Measurements from ENCODE around the gene FAM43A. TPM values are rescaled to one million over a fixed set of nuclear protein-coding genes. Genes with fewer than 3 reads are reported as not detected.
A peak's percentile ranks its signal among the peaks of the same experiment; 100 is the strongest.

The FAM43A gene
- total RNA-seq, 1 donor from 2014 or later = 18.0 TPM

DNA sequence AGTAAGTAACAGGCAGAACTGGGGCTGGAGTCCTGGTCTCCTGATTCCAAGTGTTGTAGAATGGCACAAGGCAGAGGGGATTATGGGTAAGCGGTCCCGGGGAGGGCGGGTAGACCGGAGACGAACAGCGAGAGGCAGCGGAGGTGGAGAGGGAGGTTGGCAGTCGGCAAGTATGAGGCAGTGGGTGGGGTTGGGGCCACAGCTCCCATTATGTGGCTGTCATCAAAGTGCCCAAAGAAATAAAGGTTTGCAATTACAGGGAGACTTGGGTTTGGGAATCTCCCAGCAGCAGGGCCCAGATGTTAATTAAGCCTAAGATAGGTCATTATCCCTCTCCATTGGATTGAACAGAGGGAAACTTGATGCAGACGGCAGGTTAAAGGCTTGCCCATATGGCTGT lies 16.9 kb downstream of the FAM43A start:
- H3K9me3 ChIP-seq (replicated peaks) = peaks cover 17% of the 10 kb centered on the region
- H3K27me3 ChIP-seq (ENCODE audit: low read depth) = no peaks in the 10 kb centered on the region
- H3K4me1 ChIP-seq = no peaks in the 10 kb centered on the region
- TF ChIP-seq, protein P1, sequence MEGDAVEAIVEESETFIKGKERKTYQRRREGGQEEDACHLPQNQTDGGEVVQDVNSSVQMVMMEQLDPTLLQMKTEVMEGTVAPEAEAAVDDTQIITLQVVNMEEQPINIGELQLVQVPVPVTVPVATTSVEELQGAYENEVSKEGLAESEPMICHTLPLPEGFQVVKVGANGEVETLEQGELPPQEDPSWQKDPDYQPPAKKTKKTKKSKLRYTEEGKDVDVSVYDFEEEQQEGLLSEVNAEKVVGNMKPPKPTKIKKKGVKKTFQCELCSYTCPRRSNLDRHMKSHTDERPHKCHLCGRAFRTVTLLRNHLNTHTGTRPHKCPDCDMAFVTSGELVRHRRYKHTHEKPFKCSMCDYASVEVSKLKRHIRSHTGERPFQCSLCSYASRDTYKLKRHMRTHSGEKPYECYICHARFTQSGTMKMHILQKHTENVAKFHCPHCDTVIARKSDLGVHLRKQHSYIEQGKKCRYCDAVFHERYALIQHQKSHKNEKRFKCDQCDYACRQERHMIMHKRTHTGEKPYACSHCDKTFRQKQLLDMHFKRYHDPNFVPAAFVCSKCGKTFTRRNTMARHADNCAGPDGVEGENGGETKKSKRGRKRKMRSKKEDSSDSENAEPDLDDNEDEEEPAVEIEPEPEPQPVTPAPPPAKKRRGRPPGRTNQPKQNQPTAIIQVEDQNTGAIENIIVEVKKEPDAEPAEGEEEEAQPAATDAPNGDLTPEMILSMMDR (IDR thresholded peaks at IDR 0.05; ENCODE audit: borderline replicate concordance) = no peak
- intact Hi-C loops (cut with micrococcal nuclease) = no loop called here
- H3K36me3 ChIP-seq = no peaks in the 10 kb centered on the region
- no peak overlapping the region for H3K27ac ChIP-seq (replicated peaks)
- DNase-seq = no peak
- H3K4me3 ChIP-seq = no peak overlapping the region

DNA sequence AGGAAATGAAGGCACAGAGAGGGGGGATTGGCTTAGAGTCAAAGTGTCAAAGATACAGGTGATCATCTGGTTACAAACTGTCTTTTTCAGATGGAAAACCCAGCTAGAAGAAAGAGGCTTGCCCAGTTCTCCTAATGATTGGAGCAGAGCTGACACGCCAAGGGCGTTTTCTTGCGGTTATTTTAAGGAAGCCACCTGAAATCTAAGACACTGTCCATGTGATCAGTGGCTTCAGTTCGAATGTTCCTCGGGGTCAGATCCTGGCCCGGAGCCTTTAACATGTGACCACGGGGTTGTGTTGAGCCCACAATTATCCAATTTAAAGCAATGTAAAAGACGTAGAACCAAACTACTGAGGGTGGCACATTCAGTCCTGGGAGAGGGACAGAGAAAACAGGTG lies 19.5 kb downstream of the FAM43A start:
- H3K27ac ChIP-seq (replicated peaks) = no peak overlapping the region
- no peak overlapping the region for H3K4me3 ChIP-seq
- no peaks in the 10 kb centered on the region for H3K9me3 ChIP-seq (replicated peaks)
- no peaks in the 10 kb centered on the region for H3K4me1 ChIP-seq
- no peaks in the 10 kb centered on the region for H3K27me3 ChIP-seq (ENCODE audit: low read depth)
- no peaks in the 10 kb centered on the region for H3K36me3 ChIP-seq
- intact Hi-C loops (cut with micrococcal nuclease) = no loop called here
- TF ChIP-seq, protein P1 (IDR thresholded peaks at IDR 0.05; ENCODE audit: borderline replicate concordance) = no peak
- DNase-seq = no peak

DNA sequence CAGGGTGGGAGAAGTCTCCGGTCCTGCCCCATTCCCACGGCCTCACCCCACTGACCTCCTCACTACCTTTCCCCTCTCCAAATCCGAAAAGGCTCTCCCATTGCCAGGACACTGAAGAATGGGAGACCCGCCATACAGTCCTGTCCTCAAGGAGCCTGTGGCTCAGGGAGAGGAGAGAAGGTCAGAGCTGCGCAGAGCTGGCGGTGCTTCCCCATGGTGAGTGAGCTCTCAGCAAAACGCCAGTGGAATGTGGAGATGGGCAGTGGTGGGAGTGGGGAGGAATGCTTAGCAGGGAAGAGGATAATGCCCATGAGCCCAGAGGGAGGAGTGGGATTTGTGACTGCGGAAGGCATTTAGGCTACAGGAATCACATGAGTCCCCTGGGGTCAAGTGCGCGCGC lies 20.1 kb downstream of the FAM43A start:
- H3K9me3 ChIP-seq (replicated peaks) = no peaks in the 10 kb centered on the region
- no peak overlapping the region for H3K27ac ChIP-seq (replicated peaks)

DNA sequence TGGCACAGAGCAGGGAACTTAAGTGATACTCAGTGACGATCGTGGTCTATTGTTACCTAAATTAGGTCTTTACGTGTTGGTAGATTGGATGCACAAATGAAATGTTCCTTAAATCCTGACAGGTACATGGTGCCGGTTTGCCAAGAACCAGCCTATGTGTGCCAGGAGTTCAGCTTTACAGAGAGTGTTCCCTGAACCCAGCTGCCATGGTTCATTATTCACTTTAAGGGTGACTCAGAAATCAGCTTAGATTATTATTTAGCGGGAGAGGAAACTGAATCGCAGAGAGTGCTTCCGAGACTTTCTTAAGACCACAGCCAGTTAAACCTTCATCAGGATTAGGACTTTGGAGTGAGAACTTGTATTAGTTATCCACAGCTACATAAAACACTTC lies 21.5 kb downstream of the FAM43A start:
- H3K27ac ChIP-seq (replicated peaks) = no peak overlapping the region
- peaks cover 8% of the 10 kb centered on the region for H3K4me1 ChIP-seq
- H3K36me3 ChIP-seq = no peaks in the 10 kb centered on the region
- no peak overlapping the region for H3K4me3 ChIP-seq
- TF ChIP-seq, protein P1 (IDR thresholded peaks at IDR 0.05; ENCODE audit: borderline replicate concordance) = no peak
- intact Hi-C loops (cut with micrococcal nuclease) = no loop called here
- no peaks in the 10 kb centered on the region for H3K27me3 ChIP-seq (ENCODE audit: low read depth)
- H3K9me3 ChIP-seq (replicated peaks) = no peaks in the 10 kb centered on the region
- DNase-seq = no peak

More for the DNA sequence above, 20.1 kb downstream of the FAM43A start:
- intact Hi-C loops (cut with micrococcal nuclease) = no loop called here
- Histone ChIP-seq H3K4me3 (no peak overlapping the region), H3K27me3 (ENCODE audit: low read depth) (no peaks in the 10 kb centered on the region), H3K36me3 (no peaks in the 10 kb centered on the region), H3K4me1 (no peaks in the 10 kb centered on the region)
- TF ChIP-seq, protein P1 (IDR thresholded peaks at IDR 0.05; ENCODE audit: borderline replicate concordance) = no peak
- no peak for DNase-seq

DNA sequence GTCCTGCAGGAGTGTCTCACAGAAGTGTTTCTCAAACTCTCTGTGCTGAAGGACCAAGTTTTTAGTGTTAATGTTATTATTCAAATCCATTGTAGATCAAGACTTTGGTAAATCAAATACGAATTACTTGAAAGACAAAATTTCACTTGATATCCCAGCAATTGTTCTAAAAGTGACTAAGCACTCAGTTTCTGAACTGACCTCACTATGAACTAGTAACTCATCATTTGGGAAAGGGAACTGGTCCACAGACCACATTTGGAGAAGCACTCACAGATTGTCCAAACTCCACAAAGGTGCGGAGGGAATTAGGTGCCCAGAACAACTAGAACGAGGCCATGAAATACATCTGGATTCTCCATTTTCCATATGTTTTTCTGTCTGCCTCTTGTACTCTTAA lies 25.6 kb downstream of the FAM43A start:
- intact Hi-C loops (cut with micrococcal nuclease) = no loop called here
- Histone ChIP-seq H3K4me3 (no peak overlapping the region), H3K9me3 (replicated peaks) (no peaks in the 10 kb centered on the region), H3K4me1 (peaks cover 13% of the 10 kb centered on the region), H3K36me3 (no peaks in the 10 kb centered on the region), H3K27ac (replicated peaks) (peak overlapping the region; percentile 48), H3K27me3 (ENCODE audit: low read depth) (no peaks in the 10 kb centered on the region)
- TF ChIP-seq, protein P1 (IDR thresholded peaks at IDR 0.05; ENCODE audit: borderline replicate concordance) = no peak
- DNase-seq = no peak

DNA sequence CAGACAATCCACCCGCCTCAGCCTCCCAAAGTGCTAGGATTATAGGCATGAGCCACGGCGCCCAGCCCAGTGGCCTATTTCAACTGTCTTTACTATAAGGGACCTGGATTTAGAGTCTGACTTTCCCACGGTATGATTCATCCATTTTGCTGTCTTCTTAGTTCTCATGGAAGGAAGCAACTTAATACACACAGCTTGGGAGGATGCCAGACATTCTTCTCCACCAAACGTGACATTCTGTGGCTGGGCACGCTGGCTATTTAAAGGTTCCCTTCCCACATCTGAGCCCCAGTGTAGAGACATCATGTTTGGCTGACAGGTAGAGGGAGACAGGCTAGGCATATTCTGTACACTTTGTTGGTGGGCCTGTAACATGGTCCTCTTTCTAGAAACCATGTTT lies 26.2 kb downstream of the FAM43A start:
- Histone ChIP-seq H3K4me1 (peaks cover 13% of the 10 kb centered on the region), H3K36me3 (no peaks in the 10 kb centered on the region), H3K9me3 (replicated peaks) (no peaks in the 10 kb centered on the region), H3K4me3 (no peak overlapping the region), H3K27me3 (ENCODE audit: low read depth) (no peaks in the 10 kb centered on the region), H3K27ac (replicated peaks) (peak overlapping the region; percentile 48)
- TF ChIP-seq, protein P1 (IDR thresholded peaks at IDR 0.05; ENCODE audit: borderline replicate concordance) = peak; percentile 34
- intact Hi-C loops (cut with micrococcal nuclease) = no loop called here
- no peak for DNase-seq
